H1 (cell line): ENCODE data around the gene FOXP4. TPM values are rescaled to one million over a fixed set of nuclear protein-coding genes. Genes with fewer than 3 reads are reported as not detected.

Source experiments
- ASH2L ChIP-seq: fragments of 200-600, 300-600 bp; sonication (generic); IDR thresholded peaks from one replicate; pipeline ENCODE4 v1.7.1; 2017; ENCODE audit warnings: low read length
- ATF3 ChIP-seq: IDR thresholded peaks from 2 replicates; pipeline ENCODE4 v1.6.1; 2011; ENCODE audit warnings: low read depth, mild to moderate bottlenecking, low read length; ENCODE audit not compliant: insufficient read depth
- BACH1 ChIP-seq: IDR thresholded peaks from 2 replicates; pipeline ENCODE4 v1.6.1; 2012; ENCODE audit warnings: low read length, improper control_type of control experiment
- CHD1 ChIP-seq: IDR thresholded peaks from 2 replicates; pipeline ENCODE4 v1.6.1; 2012; ENCODE audit warnings: low read depth, low read length, improper control_type of control experiment
- CHD2 ChIP-seq: IDR thresholded peaks from 2 replicates; pipeline ENCODE4 v1.6.1; 2012; ENCODE audit warnings: low read length, improper control_type of control experiment
- CREB1 ChIP-seq: IDR thresholded peaks from 2 replicates; pipeline ENCODE4 v1.6.1; 2012; ENCODE audit warnings: inconsistent platforms
- CTBP2 ChIP-seq: IDR thresholded peaks from 2 replicates; pipeline ENCODE4 v1.7.0; 2011; ENCODE audit warnings: borderline replicate concordance, mild to moderate bottlenecking, moderate library complexity, mixed read lengths, low read length; ENCODE audit not compliant: insufficient read depth, insufficient read length
- E2F6 ChIP-seq: IDR thresholded peaks from 2 replicates; pipeline ENCODE4 v1.6.1; 2012; ENCODE audit warnings: inconsistent platforms
- EZH2 ChIP-seq: fragments of 200-600 bp; sonication (generic); IDR thresholded peaks from 2 replicates; pipeline ENCODE4 v1.7.1; 2012; ENCODE audit warnings: low read depth, mild to moderate bottlenecking, moderate library complexity, low read length, inconsistent platforms; ENCODE audit not compliant: severe bottlenecking
- FOSL1 ChIP-seq: IDR thresholded peaks from 2 replicates; pipeline ENCODE4 v1.6.1; 2011; ENCODE audit warnings: mild to moderate bottlenecking, low read depth, low read length, moderate library complexity; ENCODE audit not compliant: insufficient read depth
- GTF2F1 ChIP-seq: IDR thresholded peaks from 2 replicates; pipeline ENCODE4 v1.6.1; 2012; ENCODE audit warnings: low read depth, low read length, improper control_type of control experiment, borderline replicate concordance
- JUN ChIP-seq: IDR thresholded peaks from 2 replicates; pipeline ENCODE4 v1.6.1; 2011; ENCODE audit warnings: low read depth, mild to moderate bottlenecking, improper control_type of control experiment, low read length
- JUND ChIP-seq: IDR thresholded peaks from 2 replicates; pipeline ENCODE4 v1.6.1; 2011; ENCODE audit warnings: mild to moderate bottlenecking, improper control_type of control experiment, low read length
- KDM1A ChIP-seq: fragments of 200-600, 300-600 bp; sonication (generic); IDR thresholded peaks from 2 replicates; pipeline ENCODE4 v1.7.1; 2016; ENCODE audit warnings: mild to moderate bottlenecking, low read length, borderline replicate concordance
- PHF8 ChIP-seq: fragments of 200-600 bp; sonication (generic); conservative IDR thresholded peaks from 2 replicates; pipeline ENCODE4 v1.7.1; 2012; ENCODE audit warnings: low read depth, mild to moderate bottlenecking, inconsistent platforms, low read length, moderate library complexity
- POLR2A ChIP-seq, 2 experiments: IDR thresholded peaks; 1 replicate in 1 of 2; 2 replicates in 1 of 2; pipeline ENCODE4 v1.6.1; 2011; ENCODE audit warnings: low read depth in 2 of 2, low read length in 2 of 2, mild to moderate bottlenecking in 2 of 2; ENCODE audit errors: control extremely low read depth in 1 of 2
- POLR2AphosphoS5 ChIP-seq: IDR thresholded peaks from 2 replicates; pipeline ENCODE4 v1.6.1; 2011; ENCODE audit warnings: low read depth, low read length
- RBBP5 ChIP-seq: IDR thresholded peaks from 2 replicates; pipeline ENCODE4 v1.7.1; 2012; ENCODE audit warnings: low read depth, mild to moderate bottlenecking, inconsistent platforms, low read length, moderate library complexity, borderline replicate concordance
- RFX5 ChIP-seq: IDR thresholded peaks from 2 replicates; pipeline ENCODE4 v1.6.1; 2011; ENCODE audit warnings: low read depth, low read length, improper control_type of control experiment, borderline replicate concordance
- RNF2 ChIP-seq: fragments of 200-900, 300-1000 bp; sonication (generic); IDR thresholded peaks from 2 replicates; pipeline ENCODE4 v1.7.1; 2016; ENCODE audit warnings: borderline replicate concordance, low read depth, mild to moderate bottlenecking, antibody characterized with exemption, low read length; ENCODE audit not compliant: poor library complexity, severe bottlenecking; ENCODE audit errors: missing control alignments
- SP1 ChIP-seq: IDR thresholded peaks from 2 replicates; pipeline ENCODE4 v1.6.1; 2011; ENCODE audit warnings: low read depth, low read length
- SP2 ChIP-seq: IDR thresholded peaks from 2 replicates; pipeline ENCODE4 v1.6.1; 2012; ENCODE audit warnings: mild to moderate bottlenecking, low read length, inconsistent platforms
- TAF1 ChIP-seq: IDR thresholded peaks from 2 replicates; pipeline ENCODE4 v1.6.1; 2011; ENCODE audit warnings: mild to moderate bottlenecking, low read depth, low read length
- TCF12 ChIP-seq: IDR thresholded peaks from 2 replicates; pipeline ENCODE4 v1.6.1; 2011; ENCODE audit warnings: low read depth, mild to moderate bottlenecking, low read length
- polyA plus RNA-seq, 7 experiments: library from polyadenylated mRNA; depleted of rRNA in 3 of 7; stranded (reverse) in 5 of 7; unstranded in 2 of 7; fragments of >200 nt in 5 of 7; fragments of 200-250 nt in 2 of 7; gene quantifications; 1 replicate in 5 of 7; 2 replicates in 1 of 7; 4 replicates in 1 of 7; pipeline versions ENCODE4 v1.2.1 to v1.2.3, GENCODE V29; 2011 to 2013; ENCODE audit warnings: missing spikeins in 2 of 7, mixed read lengths in 2 of 7
- total RNA-seq: library from RNA; stranded (reverse); fragmentation: NEBNext Ultra II Directional; extraction: Animal tissue kit (Norgen Biotek cat#: 25700); gene quantifications from 2 replicates; pipeline ENCODE4 v1.2.1, GENCODE V29; 2021

Gene FOXP4
- total and polyA plus RNA-seq, 2 of the 8 experiments (the other 6 are each of a cell fraction or from before 2014, with no cell fraction given), result 4.8 to 13.3 TPM

GRCh38 chr6:41561931-41562911, 16.0 kb downstream of the FOXP4 start (continued):
- TF ChIP-seq PHF8 (no peak), ATF3 (no peak), CREB1 (no peak), GTF2F1 (no peak), RFX5 (no peak), JUN (no peak), FOSL1 (no peak), CTBP2 (peak; percentile 64), SP2 (no peak), RNF2 (no peak), CHD1 (no peak), KDM1A (peak; percentile 52; the same call in 1 of the 2 replicates), E2F6 (no peak), TAF1 (no peak), JUND (no peak), CHD2 (no peak), TCF12 (no peak), BACH1 (no peak), RBBP5 (no peak), EZH2 (peak; percentile 10), POLR2AphosphoS5 (no peak), SP1 (0 out of 2 replicates have a peak, but pooled peaks have one; percentile 34), POLR2A (IDR thresholded peaks at IDR 0.05; ENCODE audit: control extremely low read depth in 1 of 2, low read depth in 2 of 2, low read length in 2 of 2) (no peak; a peak in 1 of 3 replicates), ASH2L (peak; percentile 55)
